Ectodermal cell (in vitro differentiated cells): ENCODE measurements around the gene ESAM.

Experiments
- H3K27ac ChIP-seq: 2 replicates; pipeline ENCODE4 v1.7.0; 2013; ENCODE audit warnings: mild to moderate bottlenecking, low read depth, low read length; ENCODE audit not compliant: insufficient read depth, poor library complexity, severe bottlenecking
- H3K27me3 ChIP-seq: 2 replicates; pipeline ENCODE4 v1.7.0; 2013; ENCODE audit warnings: mild to moderate bottlenecking, low read length; ENCODE audit not compliant: insufficient read depth, control insufficient read depth, poor library complexity, severe bottlenecking
- H3K36me3 ChIP-seq: one replicate; pipeline ENCODE4 v1.7.0; 2013; ENCODE audit warnings: low read length; ENCODE audit not compliant: control insufficient read depth, insufficient read depth
- H3K4me1 ChIP-seq: one replicate; pipeline ENCODE4 v1.7.0; 2013; ENCODE audit warnings: low read length; ENCODE audit not compliant: control insufficient read depth, insufficient read depth
- H3K4me3 ChIP-seq: 2 replicates; pipeline ENCODE4 v1.7.0; 2013; ENCODE audit warnings: low read depth, low read length, control low read depth; ENCODE audit not compliant: insufficient read depth
- H3K9me3 ChIP-seq: 2 replicates; pipeline ENCODE4 v1.7.0; 2013; ENCODE audit warnings: mild to moderate bottlenecking, low read length, moderate library complexity; ENCODE audit not compliant: control insufficient read depth
- WGBS, 2 experiments: methylation state at CpG; one replicate each; pipeline ENCODE4 v1.1.7; 2013; ENCODE audit warnings: missing lambda C conversion rate in 2 of 2; 5-methylcytosine and 5-hydroxymethylcytosine counted together

The ESAM gene

DNA sequence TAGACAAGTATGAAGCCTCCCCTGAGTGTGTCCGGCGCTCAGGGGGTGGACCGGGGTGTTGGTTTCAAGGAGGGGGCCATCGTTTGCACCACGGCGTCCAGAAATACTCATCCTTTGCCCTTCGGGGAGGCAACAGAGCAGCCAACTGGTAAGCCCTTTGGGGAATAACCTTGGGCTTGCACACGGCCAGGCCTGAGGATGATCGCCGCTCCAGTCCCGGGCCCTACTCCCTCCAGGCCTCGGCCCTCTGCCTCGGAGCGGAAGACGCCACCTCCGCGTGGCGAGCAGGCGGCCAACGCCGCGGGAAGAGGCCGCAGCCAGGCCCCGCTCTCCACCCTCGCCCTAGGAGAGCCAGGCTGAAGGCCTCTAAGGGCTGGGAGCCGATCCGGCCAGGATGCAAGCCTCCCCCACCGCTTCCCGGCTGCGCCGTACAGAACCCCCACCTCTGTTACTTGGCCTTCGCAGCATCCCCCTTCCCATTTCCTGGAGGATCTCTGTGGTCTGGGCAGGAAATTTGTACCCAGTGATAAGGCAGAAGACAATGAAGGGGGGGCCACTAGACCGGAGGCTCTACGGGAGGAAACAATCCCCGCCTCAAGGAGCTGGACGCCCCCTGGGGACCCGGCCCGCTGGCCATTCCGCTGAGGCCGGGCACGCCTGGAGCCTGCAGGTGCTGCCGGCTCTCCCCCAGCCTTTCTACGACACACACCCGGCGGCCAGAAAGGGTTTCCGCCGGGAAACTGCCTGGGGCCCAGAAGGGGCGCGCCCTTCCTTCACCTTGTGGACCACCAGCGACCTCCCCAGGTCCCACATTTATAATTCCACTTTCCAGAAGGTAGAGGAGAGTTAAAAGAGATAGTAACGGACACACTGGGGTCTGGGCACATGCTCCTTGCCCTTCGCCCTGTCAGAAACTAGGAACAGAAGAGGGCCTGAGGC, 2.6 kb downstream of the ESAM start:
- Histone ChIP-seq H3K27me3 (peaks cover 67% of the 10 kb centered on the region), H3K27ac (no peak overlapping the region), H3K9me3 (no peaks in the 10 kb centered on the region), H3K36me3 (no peaks in the 10 kb centered on the region), H3K4me1 (peaks cover 39% of the 10 kb centered on the region), H3K4me3 (peak overlapping the region; percentile 31)
- 11% methylated on average over 52 of the region's 52 CpGs for WGBS, 2 experiments

DNA sequence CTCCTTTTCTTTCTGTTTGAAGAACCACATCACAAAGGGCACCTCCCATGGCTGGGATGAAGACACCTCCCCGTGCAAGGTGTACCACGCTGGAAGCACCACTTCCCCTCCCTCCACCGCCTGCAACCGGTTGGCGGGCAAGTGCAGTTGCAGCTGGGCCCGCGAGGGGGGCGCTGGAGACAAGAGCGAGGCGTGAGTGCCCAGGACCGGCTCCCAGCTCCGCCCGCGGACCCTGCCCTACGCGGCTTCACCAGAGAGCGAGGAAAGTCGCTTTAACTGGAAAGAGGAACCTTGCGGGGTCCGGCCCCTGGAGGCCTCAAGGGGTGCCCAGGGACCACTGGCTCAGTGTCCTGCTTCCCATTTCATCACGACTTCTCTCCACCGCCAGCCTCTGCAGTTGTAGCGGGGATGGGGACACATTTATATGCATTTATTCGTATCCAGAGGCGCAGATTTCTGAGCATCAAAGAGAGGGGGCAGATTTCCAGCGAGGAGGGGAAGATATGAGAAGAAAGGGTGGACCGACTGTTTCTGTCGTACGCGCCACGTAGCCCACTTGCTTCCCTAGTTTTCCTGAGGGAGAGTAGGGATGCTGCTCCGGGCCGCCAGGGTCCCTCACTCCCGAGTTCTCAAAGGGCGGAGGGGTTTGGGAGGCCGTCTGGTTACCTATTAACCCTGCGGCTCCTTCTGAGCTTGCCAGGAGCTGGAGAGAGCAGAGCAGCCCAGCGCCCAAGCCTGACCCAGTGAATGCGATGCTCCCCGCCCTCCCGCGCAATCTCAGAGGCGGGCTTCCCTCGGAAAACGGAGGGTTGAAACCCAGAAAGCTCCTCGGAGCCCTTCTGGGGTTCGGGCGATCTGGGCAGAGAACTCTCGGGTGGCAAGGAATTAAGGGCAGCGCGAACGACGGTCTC, 3.5 kb downstream of the ESAM start:
- H3K4me3 ChIP-seq = peak overlapping the region; percentile 31

DNA sequence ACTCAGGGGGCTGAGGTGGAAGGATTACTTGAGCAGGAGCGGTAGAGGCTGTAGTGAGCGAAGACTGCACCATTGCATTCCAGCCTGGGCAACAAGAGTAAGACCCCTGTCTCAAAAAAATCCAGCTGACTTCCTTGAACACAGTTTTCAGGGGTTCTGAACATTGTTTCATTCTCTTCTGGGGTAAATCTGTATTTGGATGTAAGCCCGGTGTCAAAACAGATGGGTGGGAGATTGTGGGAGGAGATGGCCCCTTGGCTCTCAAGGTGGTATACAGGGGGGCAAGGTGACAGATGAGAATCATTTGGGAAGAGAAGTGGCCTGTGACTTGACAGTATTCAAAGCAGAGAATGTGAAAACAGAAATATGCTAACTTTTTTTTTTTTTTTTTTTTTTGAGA, 4.8 kb downstream of the ESAM start:
- Histone ChIP-seq H3K4me1 (peaks cover 49% of the 10 kb centered on the region), H3K27ac (no peak overlapping the region), H3K36me3 (no peaks in the 10 kb centered on the region), H3K9me3 (no peaks in the 10 kb centered on the region), H3K4me3 (no peak overlapping the region), H3K27me3 (peaks cover 68% of the 10 kb centered on the region)
- WGBS, 2 experiments = 88 to 94% methylated on average over 3 of the region's 3 CpGs

More for the DNA sequence above, 3.5 kb downstream of the ESAM start:
- peaks cover 48% of the 10 kb centered on the region for H3K4me1 ChIP-seq
- no peak overlapping the region for H3K27ac ChIP-seq
- no peaks in the 10 kb centered on the region for H3K36me3 ChIP-seq
- peaks cover 71% of the 10 kb centered on the region for H3K27me3 ChIP-seq
- 6 to 7% methylated on average over 53 of the region's 53 CpGs for WGBS, 2 experiments
- H3K9me3 ChIP-seq = no peaks in the 10 kb centered on the region

DNA sequence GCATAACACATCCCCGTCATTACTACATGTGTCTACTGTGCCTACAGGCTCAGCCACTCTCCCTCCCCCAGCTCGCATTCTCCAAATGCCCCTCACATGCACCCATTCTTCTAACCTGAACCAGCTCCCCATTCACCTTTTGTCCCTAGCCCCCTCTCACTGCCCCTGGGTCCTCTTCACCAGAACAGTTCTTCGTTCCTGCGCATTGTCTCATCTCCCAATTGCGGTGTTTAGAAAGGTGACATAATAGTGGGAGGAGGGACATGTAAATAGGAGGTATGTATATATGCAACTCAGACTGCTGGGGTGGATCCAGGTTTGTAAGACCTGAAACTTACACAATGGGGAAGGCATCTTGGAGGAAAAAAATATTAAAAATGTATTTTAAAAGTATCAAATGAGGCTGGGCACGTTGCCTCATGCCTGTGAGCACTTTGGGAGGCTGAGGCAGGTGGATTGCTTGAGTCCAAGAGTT, 5.3 kb downstream of the ESAM start:
- no peaks in the 10 kb centered on the region for H3K9me3 ChIP-seq
- peaks cover 46% of the 10 kb centered on the region for H3K4me1 ChIP-seq
- H3K4me3 ChIP-seq = no peak overlapping the region
- peaks cover 68% of the 10 kb centered on the region for H3K27me3 ChIP-seq
- no peaks in the 10 kb centered on the region for H3K36me3 ChIP-seq
- WGBS, 2 experiments = 84 to 87% methylated on average over 6 of the region's 6 CpGs
- no peak overlapping the region for H3K27ac ChIP-seq

DNA sequence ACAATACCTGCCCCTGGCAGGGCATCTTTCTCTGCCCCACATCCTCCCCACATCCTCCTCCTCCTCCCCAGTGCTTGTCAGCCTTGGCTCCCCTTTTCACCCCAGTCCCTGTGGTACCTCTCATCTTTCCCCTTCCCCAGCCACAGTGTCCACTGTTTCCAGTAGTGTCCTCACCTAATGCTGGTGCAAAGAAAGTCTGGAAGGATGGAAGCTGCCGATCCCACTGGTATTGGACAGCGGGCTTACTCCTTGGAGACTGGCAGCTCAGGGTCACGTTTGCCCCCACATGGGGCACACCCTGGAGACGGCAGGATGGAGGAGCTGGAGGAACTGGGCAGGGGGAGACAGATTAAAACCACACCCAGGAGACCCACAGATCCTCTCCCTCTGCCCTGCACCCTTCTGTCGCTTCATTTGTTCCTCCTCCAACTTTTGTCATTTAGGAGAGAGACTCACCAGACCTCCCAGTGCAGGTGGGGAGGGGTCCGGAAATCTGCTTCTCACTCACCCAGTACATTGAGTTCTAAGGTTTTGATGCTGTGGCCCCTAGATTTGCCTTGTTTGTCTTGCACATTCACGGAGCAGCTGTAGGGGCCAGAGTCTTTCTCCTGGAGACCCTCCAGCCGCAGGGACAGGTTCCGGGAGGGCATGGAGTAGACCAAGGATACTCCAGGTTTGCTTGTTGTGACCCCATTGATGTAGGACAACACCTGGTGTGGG, 5.9 kb downstream of the ESAM start:
- Histone ChIP-seq H3K36me3 (no peaks in the 10 kb centered on the region), H3K4me1 (peaks cover 41% of the 10 kb centered on the region), H3K9me3 (no peaks in the 10 kb centered on the region), H3K4me3 (no peak overlapping the region), H3K27me3 (peaks cover 68% of the 10 kb centered on the region), H3K27ac (no peak overlapping the region)
- 83 to 85% methylated on average over 9 of the region's 9 CpGs for WGBS, 2 experiments

DNA sequence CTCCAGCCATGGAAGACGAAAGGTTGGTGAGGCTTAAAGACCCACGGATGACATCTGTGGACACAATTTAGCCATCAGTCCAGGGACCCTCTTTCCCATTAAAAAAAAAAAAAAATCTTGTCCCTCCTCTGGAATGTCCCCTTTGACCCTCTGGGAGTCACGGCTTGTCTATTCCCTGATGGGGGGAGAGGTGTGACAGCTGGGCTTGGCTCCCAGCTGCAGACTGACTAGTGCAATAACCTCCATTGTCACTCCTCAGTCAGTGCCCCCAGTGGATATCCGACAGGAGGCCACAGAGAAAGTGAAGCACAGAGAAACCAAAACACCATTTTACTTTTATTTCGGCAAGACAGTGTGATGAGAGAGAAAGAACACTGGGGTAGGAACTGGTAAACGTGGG, 7.4 kb downstream of the ESAM start:
- no peak overlapping the region for H3K4me3 ChIP-seq
- H3K27me3 ChIP-seq = peaks cover 68% of the 10 kb centered on the region
- 68 to 75% methylated on average over 6 of the region's 6 CpGs for WGBS, 2 experiments
- no peaks in the 10 kb centered on the region for H3K36me3 ChIP-seq
- no peak overlapping the region for H3K27ac ChIP-seq
- H3K9me3 ChIP-seq = no peaks in the 10 kb centered on the region
- H3K4me1 ChIP-seq = peaks cover 30% of the 10 kb centered on the region

DNA sequence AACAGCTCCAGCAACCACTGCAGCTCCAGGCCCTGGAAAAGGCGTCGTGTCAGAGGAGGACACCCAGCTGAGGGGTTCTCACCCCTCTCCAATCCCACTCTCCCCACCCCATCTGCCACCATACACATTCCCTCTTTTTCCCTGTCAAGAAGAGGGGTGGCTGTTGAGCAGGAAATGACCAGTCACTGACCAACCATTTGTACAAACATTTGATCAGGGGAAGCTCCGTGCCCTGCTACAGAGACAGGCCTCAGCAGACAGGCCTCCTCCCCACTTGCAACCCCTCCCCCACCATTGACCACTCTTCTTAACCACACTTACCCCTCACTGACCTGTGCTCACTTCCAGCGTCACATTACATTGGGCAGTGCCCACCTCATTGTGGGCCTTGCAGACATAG, 7.8 kb downstream of the ESAM start:
- Histone ChIP-seq H3K27me3 (peaks cover 68% of the 10 kb centered on the region), H3K4me1 (peaks cover 26% of the 10 kb centered on the region), H3K9me3 (no peaks in the 10 kb centered on the region), H3K36me3 (no peaks in the 10 kb centered on the region), H3K4me3 (no peak overlapping the region), H3K27ac (no peak overlapping the region)
- 78 to 82% methylated on average over 4 of the region's 4 CpGs for WGBS, 2 experiments

DNA sequence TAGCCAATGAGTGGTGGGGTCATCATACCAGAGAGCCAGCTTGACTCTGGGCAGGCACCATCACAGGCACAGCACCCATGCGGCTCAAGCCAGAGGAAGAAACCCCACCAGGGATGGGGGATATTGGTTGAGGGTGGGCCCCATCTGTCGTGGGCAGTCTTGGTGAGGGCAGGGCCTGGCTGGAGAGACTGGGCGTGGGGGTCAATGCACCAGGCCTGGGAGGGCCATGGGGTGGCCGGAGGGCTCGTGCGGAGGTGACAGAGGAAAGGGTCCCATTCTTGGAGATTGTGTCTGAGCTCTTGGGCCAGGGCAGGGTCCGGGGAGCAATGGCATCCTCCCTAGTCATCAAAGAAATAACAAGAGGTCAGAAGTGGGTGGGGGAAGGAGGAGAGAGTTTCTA, 8.5 kb downstream of the ESAM start:
- 93 to 94% methylated on average over 7 of the region's 7 CpGs for WGBS, 2 experiments
- peaks cover 68% of the 10 kb centered on the region for H3K27me3 ChIP-seq

DNA sequence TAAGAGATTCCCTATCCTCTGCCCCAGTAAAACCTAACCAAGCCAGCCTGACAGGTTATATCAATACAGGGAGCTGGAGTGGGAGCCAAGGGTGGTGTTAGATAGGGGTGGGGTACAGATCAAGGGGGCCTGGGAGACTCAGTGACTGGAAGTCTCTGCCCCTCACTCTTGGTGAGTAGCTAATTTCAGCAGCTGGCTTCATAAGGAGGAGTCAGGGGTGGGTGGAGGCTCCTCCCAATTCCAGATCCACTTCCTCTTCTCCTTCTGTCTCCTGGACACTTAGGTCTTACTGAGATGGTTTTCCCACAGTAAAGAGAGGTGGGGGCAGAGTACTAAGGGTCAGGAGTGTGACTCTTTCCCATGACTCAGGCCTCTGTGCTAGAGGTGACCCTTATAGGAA, 8.9 kb downstream of the ESAM start:
- no peak overlapping the region for H3K27ac ChIP-seq
- peaks cover 18% of the 10 kb centered on the region for H3K4me1 ChIP-seq
- no peaks in the 10 kb centered on the region for H3K36me3 ChIP-seq
- no peaks in the 10 kb centered on the region for H3K9me3 ChIP-seq
- no peak overlapping the region for H3K4me3 ChIP-seq
- H3K27me3 ChIP-seq = peaks cover 68% of the 10 kb centered on the region

More for the DNA sequence above, 8.5 kb downstream of the ESAM start:
- Histone ChIP-seq H3K4me1 (peaks cover 19% of the 10 kb centered on the region), H3K27ac (no peak overlapping the region), H3K9me3 (no peaks in the 10 kb centered on the region), H3K36me3 (no peaks in the 10 kb centered on the region), H3K4me3 (no peak overlapping the region)
